GM10266 (cell line): ENCODE measurements around the gene OR52E8.

Experiments
- DNase-seq: peaks from one replicate; pipeline ENCODE4 v3.0.0; 2012; ENCODE audit errors: extremely low spot score
- CTCF ChIP-seq: IDR thresholded peaks from 2 replicates; pipeline ENCODE4 v1.5.1; 2012; ENCODE audit warnings: mild to moderate bottlenecking, low read depth; ENCODE audit not compliant: control insufficient read depth, insufficient read depth; ENCODE audit errors: missing control alignments

The OR52E8 gene

GRCh38 chr11:5880329-5880728, 22.8 kb upstream of the OR52E8 start, which contains the start of gene OR52E4:
OR52E4 (plus strand) TSS chr11:5880629; CDS start chr11:5884293, 3,664 bp downstream.
- TF ChIP-seq CTCF: no peak
- DNase-seq: no peak

- no peak for TF ChIP-seq CTCF
- DNase-seq: no peak
These were observed 21.1 kb upstream of the OR52E8 start for GRCh38 chr11:5878564-5878963.

GRCh38 chr11:5865826-5866225, 8.3 kb upstream of the OR52E8 start:
- no peak for DNase-seq
- TF ChIP-seq CTCF: no peak

GRCh38 chr11:5851002-5851401, 6.5 kb downstream of the OR52E8 start:
- no peak for TF ChIP-seq CTCF
- DNase-seq: no peak

- no peak for TF ChIP-seq CTCF
- no peak for DNase-seq
These were observed 9.8 kb downstream of the OR52E8 start for GRCh38 chr11:5847711-5848110.

- DNase-seq: no peak
- TF ChIP-seq CTCF: no peak
These were observed 10.8 kb downstream of the OR52E8 start for GRCh38 chr11:5846701-5847100.

- DNase-seq: no peak
- TF ChIP-seq CTCF: no peak
These were observed 15.7 kb downstream of the OR52E8 start, which contains the start of gene OR52E6 for GRCh38 chr11:5841797-5842196. OR52E6 (minus strand) TSS chr11:5841897; CDS start chr11:5841897, 0 bp downstream.
